ENCODE results near the gene GBP7. TPM values are rescaled to one million over a fixed set of nuclear protein-coding genes. Genes with fewer than 3 reads are reported as not detected.

Gene GBP7
- polyA plus RNA-seq, 1 donor from 2014 or later: not detected

DNA sequence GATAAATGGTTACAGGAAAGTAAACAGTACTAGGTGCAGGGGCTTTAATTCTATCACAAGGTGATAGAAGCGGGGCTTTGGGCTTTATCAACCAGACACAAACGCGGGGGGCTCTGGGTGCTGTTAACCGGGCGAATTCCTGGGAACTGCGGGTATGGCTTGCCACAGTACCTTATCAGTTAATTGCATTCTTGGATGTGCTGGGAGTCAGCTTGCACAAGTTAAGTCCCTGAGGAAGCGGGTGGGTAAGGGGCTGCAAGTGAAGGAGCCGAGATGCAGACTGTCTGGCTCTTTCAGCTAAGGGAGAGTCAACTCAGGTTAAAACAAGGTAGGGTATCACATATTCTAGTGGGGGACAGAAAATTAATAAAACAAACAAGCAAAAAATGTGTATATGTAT is 22.3 kb upstream of the GBP7 start:
- Histone ChIP-seq H3K4me3 (ENCODE audit: low read length) (no peak overlapping the region), H3K9me2 (ENCODE audit: insufficient read depth, low read length) (no peaks in the 10 kb centered on the region), H3K4me2 (ENCODE audit: low read length) (no peak overlapping the region), H3K27me3 (ENCODE audit: insufficient read depth, low read depth, low read length) (no peaks in the 10 kb centered on the region), H4K20me1 (ENCODE audit: insufficient read depth) (no peaks in the 10 kb centered on the region), H3K27ac (ENCODE audit: low read length) (no peak overlapping the region), H3K9me3 (ENCODE audit: low read length) (no peaks in the 10 kb centered on the region), H3K79me2 (replicated peaks; ENCODE audit: insufficient read depth, low read length) (no peaks in the 10 kb centered on the region), H2AFZ (ENCODE audit: low read depth, low read length) (no peak overlapping the region), H3K9ac (ENCODE audit: low read length) (no peak overlapping the region), H3K36me3 (ENCODE audit: insufficient read depth, low read length) (no peaks in the 10 kb centered on the region), H3F3A (ENCODE audit: insufficient read depth, low read length, poor library complexity, severe bottlenecking) (no peaks in the 10 kb centered on the region)
- no peak for TF ChIP-seq MXI1 (conservative IDR thresholded peaks at IDR 0.05; ENCODE audit: poor library complexity, severe bottlenecking)

GRCh38 chr1:89195476-89195875 is 19.7 kb upstream of the GBP7 start:
- no peaks in the 10 kb centered on the region for H4K20me1 ChIP-seq (ENCODE audit: insufficient read depth)
- H3K4me3 ChIP-seq (ENCODE audit: low read length): no peak overlapping the region
- H3F3A ChIP-seq (ENCODE audit: insufficient read depth, low read length, poor library complexity, severe bottlenecking): no peaks in the 10 kb centered on the region
- no peaks in the 10 kb centered on the region for H3K9me2 ChIP-seq (ENCODE audit: insufficient read depth, low read length)
- no peak overlapping the region for H3K27ac ChIP-seq (ENCODE audit: low read length)
- H3K9me3 ChIP-seq (ENCODE audit: low read length): no peaks in the 10 kb centered on the region
- H3K36me3 ChIP-seq (ENCODE audit: insufficient read depth, low read length): no peaks in the 10 kb centered on the region
- no peak overlapping the region for H2AFZ ChIP-seq (ENCODE audit: low read depth, low read length)
- no peaks in the 10 kb centered on the region for H3K27me3 ChIP-seq (ENCODE audit: insufficient read depth, low read depth, low read length)
- H3K79me2 ChIP-seq (replicated peaks; ENCODE audit: insufficient read depth, low read length): no peaks in the 10 kb centered on the region
- TF ChIP-seq EP300 (conservative IDR thresholded peaks at IDR 0.05; ENCODE audit: poor library complexity, severe bottlenecking) (no peak), RAD21 (conservative IDR thresholded peaks at IDR 0.05) (no peak), MXI1 (conservative IDR thresholded peaks at IDR 0.05; ENCODE audit: poor library complexity, severe bottlenecking) (no peak), SMC3 (conservative IDR thresholded peaks at IDR 0.05; ENCODE audit: poor library complexity) (no peak), EZH2 (IDR thresholded peaks at IDR 0.05; ENCODE audit: borderline replicate concordance, insufficient read depth, low read length, poor library complexity, severe bottlenecking) (no peak), POLR2AphosphoS5 (IDR thresholded peaks at IDR 0.05) (no peak), TAF1 (IDR thresholded peaks at IDR 0.05; ENCODE audit: low read depth) (no peak)
- TF ChIP-seq, protein P1, sequence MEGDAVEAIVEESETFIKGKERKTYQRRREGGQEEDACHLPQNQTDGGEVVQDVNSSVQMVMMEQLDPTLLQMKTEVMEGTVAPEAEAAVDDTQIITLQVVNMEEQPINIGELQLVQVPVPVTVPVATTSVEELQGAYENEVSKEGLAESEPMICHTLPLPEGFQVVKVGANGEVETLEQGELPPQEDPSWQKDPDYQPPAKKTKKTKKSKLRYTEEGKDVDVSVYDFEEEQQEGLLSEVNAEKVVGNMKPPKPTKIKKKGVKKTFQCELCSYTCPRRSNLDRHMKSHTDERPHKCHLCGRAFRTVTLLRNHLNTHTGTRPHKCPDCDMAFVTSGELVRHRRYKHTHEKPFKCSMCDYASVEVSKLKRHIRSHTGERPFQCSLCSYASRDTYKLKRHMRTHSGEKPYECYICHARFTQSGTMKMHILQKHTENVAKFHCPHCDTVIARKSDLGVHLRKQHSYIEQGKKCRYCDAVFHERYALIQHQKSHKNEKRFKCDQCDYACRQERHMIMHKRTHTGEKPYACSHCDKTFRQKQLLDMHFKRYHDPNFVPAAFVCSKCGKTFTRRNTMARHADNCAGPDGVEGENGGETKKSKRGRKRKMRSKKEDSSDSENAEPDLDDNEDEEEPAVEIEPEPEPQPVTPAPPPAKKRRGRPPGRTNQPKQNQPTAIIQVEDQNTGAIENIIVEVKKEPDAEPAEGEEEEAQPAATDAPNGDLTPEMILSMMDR (IDR thresholded peaks at IDR 0.05; ENCODE audit: poor library complexity, severe bottlenecking): no peak
- TF ChIP-seq, protein P2, sequence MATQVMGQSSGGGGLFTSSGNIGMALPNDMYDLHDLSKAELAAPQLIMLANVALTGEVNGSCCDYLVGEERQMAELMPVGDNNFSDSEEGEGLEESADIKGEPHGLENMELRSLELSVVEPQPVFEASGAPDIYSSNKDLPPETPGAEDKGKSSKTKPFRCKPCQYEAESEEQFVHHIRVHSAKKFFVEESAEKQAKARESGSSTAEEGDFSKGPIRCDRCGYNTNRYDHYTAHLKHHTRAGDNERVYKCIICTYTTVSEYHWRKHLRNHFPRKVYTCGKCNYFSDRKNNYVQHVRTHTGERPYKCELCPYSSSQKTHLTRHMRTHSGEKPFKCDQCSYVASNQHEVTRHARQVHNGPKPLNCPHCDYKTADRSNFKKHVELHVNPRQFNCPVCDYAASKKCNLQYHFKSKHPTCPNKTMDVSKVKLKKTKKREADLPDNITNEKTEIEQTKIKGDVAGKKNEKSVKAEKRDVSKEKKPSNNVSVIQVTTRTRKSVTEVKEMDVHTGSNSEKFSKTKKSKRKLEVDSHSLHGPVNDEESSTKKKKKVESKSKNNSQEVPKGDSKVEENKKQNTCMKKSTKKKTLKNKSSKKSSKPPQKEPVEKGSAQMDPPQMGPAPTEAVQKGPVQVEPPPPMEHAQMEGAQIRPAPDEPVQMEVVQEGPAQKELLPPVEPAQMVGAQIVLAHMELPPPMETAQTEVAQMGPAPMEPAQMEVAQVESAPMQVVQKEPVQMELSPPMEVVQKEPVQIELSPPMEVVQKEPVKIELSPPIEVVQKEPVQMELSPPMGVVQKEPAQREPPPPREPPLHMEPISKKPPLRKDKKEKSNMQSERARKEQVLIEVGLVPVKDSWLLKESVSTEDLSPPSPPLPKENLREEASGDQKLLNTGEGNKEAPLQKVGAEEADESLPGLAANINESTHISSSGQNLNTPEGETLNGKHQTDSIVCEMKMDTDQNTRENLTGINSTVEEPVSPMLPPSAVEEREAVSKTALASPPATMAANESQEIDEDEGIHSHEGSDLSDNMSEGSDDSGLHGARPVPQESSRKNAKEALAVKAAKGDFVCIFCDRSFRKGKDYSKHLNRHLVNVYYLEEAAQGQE (IDR thresholded peaks at IDR 0.05; ENCODE audit: borderline replicate concordance): no peak
- H3K9ac ChIP-seq (ENCODE audit: low read length): no peak overlapping the region
- H3K4me2 ChIP-seq (ENCODE audit: low read length): no peak overlapping the region

GRCh38 chr1:89191314-89191713 is 15.5 kb upstream of the GBP7 start:
- no peaks in the 10 kb centered on the region for H4K20me1 ChIP-seq (ENCODE audit: insufficient read depth)
- H3K36me3 ChIP-seq (ENCODE audit: insufficient read depth, low read length): no peaks in the 10 kb centered on the region
- no peak overlapping the region for H3K4me3 ChIP-seq (ENCODE audit: low read length)
- H3K4me2 ChIP-seq (ENCODE audit: low read length): no peak overlapping the region
- no peaks in the 10 kb centered on the region for H3F3A ChIP-seq (ENCODE audit: insufficient read depth, low read length, poor library complexity, severe bottlenecking)
- no peak overlapping the region for H3K9ac ChIP-seq (ENCODE audit: low read length)
- no peak overlapping the region for H2AFZ ChIP-seq (ENCODE audit: low read depth, low read length)
- H3K79me2 ChIP-seq (replicated peaks; ENCODE audit: insufficient read depth, low read length): no peaks in the 10 kb centered on the region
- H3K9me3 ChIP-seq (ENCODE audit: low read length): no peaks in the 10 kb centered on the region
- no peak overlapping the region for H3K27ac ChIP-seq (ENCODE audit: low read length)
- no peaks in the 10 kb centered on the region for H3K9me2 ChIP-seq (ENCODE audit: insufficient read depth, low read length)
- no peaks in the 10 kb centered on the region for H3K27me3 ChIP-seq (ENCODE audit: insufficient read depth, low read depth, low read length)
- no peak for TF ChIP-seq MXI1 (conservative IDR thresholded peaks at IDR 0.05; ENCODE audit: poor library complexity, severe bottlenecking)
- TF ChIP-seq POLR2AphosphoS5 (IDR thresholded peaks at IDR 0.05): no peak
- no peak for TF ChIP-seq TAF1 (IDR thresholded peaks at IDR 0.05; ENCODE audit: low read depth)
- TF ChIP-seq, protein P1 (IDR thresholded peaks at IDR 0.05; ENCODE audit: poor library complexity, severe bottlenecking): no peak
- TF ChIP-seq, protein P2 (IDR thresholded peaks at IDR 0.05; ENCODE audit: borderline replicate concordance): no peak
- TF ChIP-seq SMC3 (conservative IDR thresholded peaks at IDR 0.05; ENCODE audit: poor library complexity): no peak
- no peak for TF ChIP-seq EZH2 (IDR thresholded peaks at IDR 0.05; ENCODE audit: borderline replicate concordance, insufficient read depth, low read length, poor library complexity, severe bottlenecking)
- no peak for TF ChIP-seq RAD21 (conservative IDR thresholded peaks at IDR 0.05)
- no peak for TF ChIP-seq EP300 (conservative IDR thresholded peaks at IDR 0.05; ENCODE audit: poor library complexity, severe bottlenecking)

Data from neural cell (in vitro differentiated cells).